GM12865 (cell line): ENCODE results near the gene OSBPL10.

ENCODE experiments used
- DNase-seq: peaks from one replicate; pipeline ENCODE4 v3.0.0; 2010; ENCODE audit warnings: low read depth
- H3K4me3 ChIP-seq: 2 replicates; pipeline ENCODE4 v1.5.1; 2011; ENCODE audit warnings: mild to moderate bottlenecking, low read depth, low read length, control low read depth
- TF ChIP-seq, protein P1 (sequence below): IDR thresholded peaks from 2 replicates; pipeline ENCODE4 v1.5.1; 2011; ENCODE audit warnings: low read length, control low read depth, low read depth, inconsistent platforms; ENCODE audit not compliant: insufficient read depth; ENCODE audit errors: missing control alignments

The OSBPL10 gene

DNA sequence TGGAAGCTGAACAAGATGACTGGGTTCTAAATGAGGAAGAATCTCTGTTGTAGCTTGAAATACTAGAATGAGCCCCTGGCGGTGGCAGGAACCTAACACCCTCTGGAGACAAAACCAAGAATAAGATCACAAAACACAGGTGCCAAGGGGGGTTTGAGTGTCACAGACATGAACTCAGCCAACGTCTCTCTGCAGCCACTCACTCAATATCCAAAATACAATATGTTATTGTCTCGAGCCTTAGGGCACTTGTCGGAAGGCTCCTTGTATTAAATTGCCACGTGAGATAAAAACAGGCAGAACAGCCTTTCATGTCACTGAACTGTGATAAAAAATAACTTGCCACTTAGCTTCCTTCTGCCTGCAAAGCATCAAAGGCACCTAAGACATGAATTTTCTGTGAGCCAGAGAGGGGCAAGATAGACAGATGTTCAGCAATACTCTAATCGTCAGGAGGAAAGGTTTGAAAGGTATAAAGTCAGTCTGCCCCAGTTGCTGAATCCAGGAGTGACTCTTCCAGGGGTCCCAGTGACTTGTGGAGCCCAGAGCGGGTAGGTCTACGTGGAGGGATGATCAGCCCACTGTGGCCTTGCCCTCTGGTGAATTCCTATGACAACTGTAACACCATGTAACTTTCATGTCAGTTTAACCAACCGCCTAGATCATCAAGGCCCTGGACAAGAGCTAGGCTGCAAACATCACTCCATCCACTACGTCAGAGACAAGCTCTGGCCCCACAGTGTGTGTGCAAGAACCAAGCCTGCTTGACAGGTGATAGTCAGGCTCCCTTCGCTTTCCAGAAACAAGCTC, 165.2 kb downstream of the OSBPL10 start:
- TF ChIP-seq, protein P1, sequence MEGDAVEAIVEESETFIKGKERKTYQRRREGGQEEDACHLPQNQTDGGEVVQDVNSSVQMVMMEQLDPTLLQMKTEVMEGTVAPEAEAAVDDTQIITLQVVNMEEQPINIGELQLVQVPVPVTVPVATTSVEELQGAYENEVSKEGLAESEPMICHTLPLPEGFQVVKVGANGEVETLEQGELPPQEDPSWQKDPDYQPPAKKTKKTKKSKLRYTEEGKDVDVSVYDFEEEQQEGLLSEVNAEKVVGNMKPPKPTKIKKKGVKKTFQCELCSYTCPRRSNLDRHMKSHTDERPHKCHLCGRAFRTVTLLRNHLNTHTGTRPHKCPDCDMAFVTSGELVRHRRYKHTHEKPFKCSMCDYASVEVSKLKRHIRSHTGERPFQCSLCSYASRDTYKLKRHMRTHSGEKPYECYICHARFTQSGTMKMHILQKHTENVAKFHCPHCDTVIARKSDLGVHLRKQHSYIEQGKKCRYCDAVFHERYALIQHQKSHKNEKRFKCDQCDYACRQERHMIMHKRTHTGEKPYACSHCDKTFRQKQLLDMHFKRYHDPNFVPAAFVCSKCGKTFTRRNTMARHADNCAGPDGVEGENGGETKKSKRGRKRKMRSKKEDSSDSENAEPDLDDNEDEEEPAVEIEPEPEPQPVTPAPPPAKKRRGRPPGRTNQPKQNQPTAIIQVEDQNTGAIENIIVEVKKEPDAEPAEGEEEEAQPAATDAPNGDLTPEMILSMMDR = no peak
- no peak for DNase-seq
- no peak overlapping the region for H3K4me3 ChIP-seq

GRCh38 chr3:31815006-31815405, 166.1 kb downstream of the OSBPL10 start:
- H3K4me3 ChIP-seq = no peak overlapping the region
- TF ChIP-seq, protein P1 = no peak

DNA sequence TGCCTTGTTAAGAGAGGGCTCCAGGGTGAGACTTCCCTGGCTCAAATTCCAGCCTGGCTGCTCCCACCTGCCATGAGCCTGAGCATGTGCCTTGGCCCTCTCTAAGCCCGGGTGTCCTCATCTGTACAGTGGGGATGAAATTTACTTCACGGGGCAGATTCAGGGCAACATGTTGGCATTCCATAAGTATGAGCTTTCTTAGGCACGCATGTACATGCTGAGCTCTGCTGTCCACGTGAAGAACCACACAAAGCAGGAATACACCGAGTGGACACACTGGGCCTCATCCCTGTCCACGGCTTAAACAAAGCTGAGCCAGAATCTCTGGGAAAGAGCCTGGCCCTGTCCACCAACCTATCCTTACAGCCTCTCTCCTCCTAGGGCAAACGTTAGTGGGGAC, 167.4 kb downstream of the OSBPL10 start:
- no peak overlapping the region for H3K4me3 ChIP-seq
- no peak for DNase-seq
- TF ChIP-seq, protein P1 = no peak

More at GRCh38 chr3:31815006-31815405, 166.1 kb downstream of the OSBPL10 start:
- no peak for DNase-seq

- TF ChIP-seq, protein P1 = no peak
- no peak for DNase-seq
- H3K4me3 ChIP-seq = no peak overlapping the region
Measured at GRCh38 chr3:31813197-31813596, 167.9 kb downstream of the OSBPL10 start.

GRCh38 chr3:31810991-31811433, 170.1 kb downstream of the OSBPL10 start:
- peak; percentile 49 for DNase-seq
- no peak overlapping the region for H3K4me3 ChIP-seq
- TF ChIP-seq, protein P1 = no peak

DNA sequence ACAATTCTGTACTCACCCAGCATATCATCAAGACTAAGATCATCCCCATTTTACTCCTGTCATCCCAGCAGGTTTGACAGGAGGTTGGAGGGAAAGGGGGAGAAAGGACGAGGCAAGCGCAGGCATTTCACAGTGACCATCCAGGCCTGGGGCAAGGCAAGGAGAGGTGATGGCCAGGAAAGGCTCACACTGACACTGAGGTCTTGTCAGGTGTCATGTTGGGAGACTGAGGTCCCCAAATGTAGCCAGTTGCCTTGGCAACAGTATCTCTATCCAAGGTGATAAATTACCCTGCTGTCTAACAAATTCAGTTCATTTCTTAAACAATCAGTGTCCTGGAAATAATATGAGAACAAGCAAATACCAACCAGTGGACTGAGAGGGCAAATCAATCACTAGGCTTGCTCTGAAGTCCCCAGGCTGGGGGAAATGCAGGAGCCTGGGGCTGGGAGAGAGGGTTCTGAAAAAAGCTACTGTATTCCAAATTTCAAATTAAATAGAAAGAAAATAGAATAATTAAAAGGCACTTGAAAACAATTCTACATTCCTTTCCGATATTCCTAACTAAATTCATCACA, 172.8 kb downstream of the OSBPL10 start:
- DNase-seq = no peak
- H3K4me3 ChIP-seq = no peak overlapping the region
- TF ChIP-seq, protein P1 = no peak
